ENCODE data around the gene PRDX4. TPM values are rescaled to one million over a fixed set of nuclear protein-coding genes. Genes with fewer than 3 reads are reported as not detected.
"Not testable (repeated sequence)": the region's sequence is repeated elsewhere in the genome, so short reads cannot be mapped to it uniquely, and the experiment has no call there.

PRDX4 gene
- total and polyA plus RNA-seq, 4 donors = 183 to 480 (median 412) TPM

DNA sequence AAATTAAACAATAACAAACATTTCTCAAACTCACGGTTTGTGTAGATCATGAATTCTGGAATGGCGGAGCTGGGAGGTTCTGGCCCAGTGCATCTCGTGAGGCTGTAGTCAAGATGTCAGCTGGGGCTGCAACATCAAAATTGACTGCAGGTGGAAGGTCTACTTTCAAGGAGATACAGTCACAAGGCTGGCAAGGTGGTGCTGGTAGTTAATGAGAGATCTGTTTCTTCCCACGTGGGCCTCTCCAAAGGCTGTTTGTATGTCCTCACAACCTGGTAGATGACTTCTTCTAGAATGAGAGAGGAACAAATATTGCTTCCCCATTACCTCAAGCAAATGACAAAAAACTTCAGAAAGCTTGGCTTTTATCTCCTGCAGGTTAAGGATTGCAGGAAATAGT, 8.0 kb upstream of the PRDX4 start:
- Histone ChIP-seq H3K9ac (ENCODE audit: low read depth in 1 of 2, low read length in 2 of 2) (no peak overlapping the region), H3K36me3 (ENCODE audit: control insufficient read depth in 4 of 4, insufficient read depth in 3 of 4, low read depth in 1 of 4, low read length in 3 of 4) (no peaks in the 10 kb centered on the region), H3K4me3 (ENCODE audit: low read depth in 1 of 3, low read length in 3 of 3) (no peak overlapping the region), H3K27ac (ENCODE audit: low read depth in 1 of 2, low read length in 2 of 2) (no peak overlapping the region), H3K27me3 (ENCODE audit: control insufficient read depth in 4 of 4, insufficient read depth in 4 of 4, low read length in 3 of 4) (no peaks in the 10 kb centered on the region), H3K4me1 (ENCODE audit: control insufficient read depth in 4 of 4, insufficient read depth in 4 of 4, low read length in 3 of 4) (no peaks in the 10 kb centered on the region), H3K9me3 (ENCODE audit: control insufficient read depth in 4 of 4, low read length in 3 of 4) (no peaks in the 10 kb centered on the region)
- no peak for DNase-seq (ENCODE audit: low spot score)
- TF ChIP-seq FOXA2 (IDR thresholded peaks at IDR 0.05) = no peak
- no peak for TF ChIP-seq REST (IDR thresholded peaks at IDR 0.05)
- TF ChIP-seq, protein P1, sequence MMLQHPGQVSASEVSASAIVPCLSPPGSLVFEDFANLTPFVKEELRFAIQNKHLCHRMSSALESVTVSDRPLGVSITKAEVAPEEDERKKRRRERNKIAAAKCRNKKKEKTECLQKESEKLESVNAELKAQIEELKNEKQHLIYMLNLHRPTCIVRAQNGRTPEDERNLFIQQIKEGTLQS (IDR thresholded peaks at IDR 0.05) = no peak
- TF ChIP-seq HNF4G (IDR thresholded peaks at IDR 0.05) = no peak
- TF ChIP-seq, protein P2, sequence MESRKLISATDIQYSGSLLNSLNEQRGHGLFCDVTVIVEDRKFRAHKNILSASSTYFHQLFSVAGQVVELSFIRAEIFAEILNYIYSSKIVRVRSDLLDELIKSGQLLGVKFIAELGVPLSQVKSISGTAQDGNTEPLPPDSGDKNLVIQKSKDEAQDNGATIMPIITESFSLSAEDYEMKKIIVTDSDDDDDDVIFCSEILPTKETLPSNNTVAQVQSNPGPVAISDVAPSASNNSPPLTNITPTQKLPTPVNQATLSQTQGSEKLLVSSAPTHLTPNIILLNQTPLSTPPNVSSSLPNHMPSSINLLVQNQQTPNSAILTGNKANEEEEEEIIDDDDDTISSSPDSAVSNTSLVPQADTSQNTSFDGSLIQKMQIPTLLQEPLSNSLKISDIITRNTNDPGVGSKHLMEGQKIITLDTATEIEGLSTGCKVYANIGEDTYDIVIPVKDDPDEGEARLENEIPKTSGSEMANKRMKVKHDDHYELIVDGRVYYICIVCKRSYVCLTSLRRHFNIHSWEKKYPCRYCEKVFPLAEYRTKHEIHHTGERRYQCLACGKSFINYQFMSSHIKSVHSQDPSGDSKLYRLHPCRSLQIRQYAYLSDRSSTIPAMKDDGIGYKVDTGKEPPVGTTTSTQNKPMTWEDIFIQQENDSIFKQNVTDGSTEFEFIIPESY (IDR thresholded peaks at IDR 0.05) = no peak
- no peak for TF ChIP-seq SP1 (IDR thresholded peaks at IDR 0.05)
- TF ChIP-seq TAF1 (conservative IDR thresholded peaks at IDR 0.05) = no peak
- no peak for TF ChIP-seq EGR1 (IDR thresholded peaks at IDR 0.05; ENCODE audit: low read depth in 2 of 2)
- TF ChIP-seq GABPA (IDR thresholded peaks at IDR 0.05 in 1 of 2, conservative IDR thresholded peaks at IDR 0.05 in 1 of 2) = no peak
- TF ChIP-seq, protein P3, sequence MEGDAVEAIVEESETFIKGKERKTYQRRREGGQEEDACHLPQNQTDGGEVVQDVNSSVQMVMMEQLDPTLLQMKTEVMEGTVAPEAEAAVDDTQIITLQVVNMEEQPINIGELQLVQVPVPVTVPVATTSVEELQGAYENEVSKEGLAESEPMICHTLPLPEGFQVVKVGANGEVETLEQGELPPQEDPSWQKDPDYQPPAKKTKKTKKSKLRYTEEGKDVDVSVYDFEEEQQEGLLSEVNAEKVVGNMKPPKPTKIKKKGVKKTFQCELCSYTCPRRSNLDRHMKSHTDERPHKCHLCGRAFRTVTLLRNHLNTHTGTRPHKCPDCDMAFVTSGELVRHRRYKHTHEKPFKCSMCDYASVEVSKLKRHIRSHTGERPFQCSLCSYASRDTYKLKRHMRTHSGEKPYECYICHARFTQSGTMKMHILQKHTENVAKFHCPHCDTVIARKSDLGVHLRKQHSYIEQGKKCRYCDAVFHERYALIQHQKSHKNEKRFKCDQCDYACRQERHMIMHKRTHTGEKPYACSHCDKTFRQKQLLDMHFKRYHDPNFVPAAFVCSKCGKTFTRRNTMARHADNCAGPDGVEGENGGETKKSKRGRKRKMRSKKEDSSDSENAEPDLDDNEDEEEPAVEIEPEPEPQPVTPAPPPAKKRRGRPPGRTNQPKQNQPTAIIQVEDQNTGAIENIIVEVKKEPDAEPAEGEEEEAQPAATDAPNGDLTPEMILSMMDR (IDR thresholded peaks at IDR 0.05; ENCODE audit: low read depth, low read length, missing input control) = no peak
- TF ChIP-seq JUND (IDR thresholded peaks at IDR 0.05) = no peak
- TF ChIP-seq RAD21 (IDR thresholded peaks at IDR 0.05) = no peak
- no peak for TF ChIP-seq FOXA1 (IDR thresholded peaks at IDR 0.05)
- TF ChIP-seq, protein P4, sequence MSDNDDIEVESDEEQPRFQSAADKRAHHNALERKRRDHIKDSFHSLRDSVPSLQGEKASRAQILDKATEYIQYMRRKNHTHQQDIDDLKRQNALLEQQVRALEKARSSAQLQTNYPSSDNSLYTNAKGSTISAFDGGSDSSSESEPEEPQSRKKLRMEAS (IDR thresholded peaks at IDR 0.05) = no peak
- TF ChIP-seq NR2F2 (IDR thresholded peaks at IDR 0.05) = no peak
- no peak for TF ChIP-seq RXRA (IDR thresholded peaks at IDR 0.05)
- 89% methylated on average over 4 of the region's 4 CpGs for WGBS

DNA sequence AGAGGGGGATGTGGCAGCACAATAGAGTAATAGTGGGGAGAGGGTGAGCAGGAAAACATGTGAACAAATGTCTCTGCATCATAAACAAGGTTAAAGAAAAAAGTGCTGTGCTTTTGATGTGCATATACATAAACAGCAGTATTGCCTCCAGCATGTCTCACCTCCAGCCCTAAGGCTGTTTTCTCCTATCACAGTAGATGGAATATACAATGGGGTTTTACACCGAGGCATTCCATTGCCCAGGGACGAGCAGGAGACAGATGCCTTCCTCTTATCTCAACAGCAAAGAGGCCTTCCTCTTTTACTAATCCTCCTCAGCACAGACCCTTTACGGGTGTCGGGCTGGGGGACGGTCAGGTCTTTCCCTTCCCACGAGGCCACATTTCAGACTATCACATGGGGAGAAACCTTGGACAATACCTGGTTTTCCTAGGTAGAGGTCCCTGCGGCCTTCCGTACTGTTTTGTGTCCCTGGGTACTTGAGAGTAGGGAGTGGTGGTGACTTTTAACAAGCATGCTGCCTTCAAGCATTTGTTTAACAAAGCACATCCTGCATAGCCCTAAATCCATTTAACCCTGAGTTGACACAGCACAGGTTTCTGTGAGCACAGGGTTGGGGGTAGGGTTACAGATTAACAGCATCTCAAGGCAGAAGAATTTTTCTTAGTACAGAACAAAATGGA, 7.1 kb upstream of the PRDX4 start:
- not testable (repeated sequence) for H3K27ac ChIP-seq (ENCODE audit: low read depth in 1 of 2, low read length in 2 of 2); H3K4me3 ChIP-seq (ENCODE audit: low read depth in 1 of 3, low read length in 3 of 3); H3K27me3 ChIP-seq (ENCODE audit: control insufficient read depth in 4 of 4, insufficient read depth in 4 of 4, low read length in 3 of 4); H3K36me3 ChIP-seq (ENCODE audit: control insufficient read depth in 4 of 4, insufficient read depth in 3 of 4, low read depth in 1 of 4, low read length in 3 of 4); H3K9me3 ChIP-seq (ENCODE audit: control insufficient read depth in 4 of 4, low read length in 3 of 4); H3K9ac ChIP-seq (ENCODE audit: low read depth in 1 of 2, low read length in 2 of 2); DNase-seq (ENCODE audit: low spot score); H3K4me1 ChIP-seq (ENCODE audit: control insufficient read depth in 4 of 4, insufficient read depth in 4 of 4, low read length in 3 of 4)
- 70% methylated on average over 8 of the region's 8 CpGs for WGBS
